Measurements from ENCODE around the gene FMO1.
A peak's percentile ranks its signal among the peaks of the same experiment; 100 is the strongest.
"Not testable (repeated sequence)": the region's sequence is repeated elsewhere in the genome, so short reads cannot be mapped to it uniquely, and the experiment has no call there.

The FMO1 gene

GRCh38 chr1:171286032-171286705 is 37.9 kb downstream of the FMO1 start:
- H3K27me3 Mint-ChIP-seq (ENCODE audit: low read depth): peaks cover 19% of the 10 kb centered on the region
- no peak overlapping the region for H3K27ac Mint-ChIP-seq
- H3K36me3 Mint-ChIP-seq (ENCODE audit: low read depth): no peaks in the 10 kb centered on the region
- peaks cover 1% of the 10 kb centered on the region for H3K4me1 Mint-ChIP-seq (ENCODE audit: low read depth)
- no peaks in the 10 kb centered on the region for H3K9me3 Mint-ChIP-seq
- no peak overlapping the region for H3K4me3 Mint-ChIP-seq

- H3K27ac Mint-ChIP-seq: no peak overlapping the region
These were observed 42.3 kb downstream of the FMO1 start for GRCh38 chr1:171290621-171291020.

GRCh38 chr1:171292799-171293198 is 44.5 kb downstream of the FMO1 start:
- Mint-ChIP-seq H3K9me3 (no peaks in the 10 kb centered on the region), H3K27ac (no peak overlapping the region), H3K4me3 (no peak overlapping the region), H3K27me3 (ENCODE audit: low read depth) (no peaks in the 10 kb centered on the region), H3K4me1 (ENCODE audit: low read depth) (no peaks in the 10 kb centered on the region), H3K36me3 (ENCODE audit: low read depth) (no peaks in the 10 kb centered on the region)

More at GRCh38 chr1:171290621-171291020, 42.3 kb downstream of the FMO1 start:
- no peaks in the 10 kb centered on the region for H3K9me3 Mint-ChIP-seq
- peaks cover 1% of the 10 kb centered on the region for H3K4me1 Mint-ChIP-seq (ENCODE audit: low read depth)
- H3K36me3 Mint-ChIP-seq (ENCODE audit: low read depth): no peaks in the 10 kb centered on the region
- H3K4me3 Mint-ChIP-seq: no peak overlapping the region
- peaks cover 11% of the 10 kb centered on the region for H3K27me3 Mint-ChIP-seq (ENCODE audit: low read depth)

GRCh38 chr1:171295383-171295782 is 47.1 kb downstream of the FMO1 start:
- H3K4me1 Mint-ChIP-seq (ENCODE audit: low read depth); H3K36me3 Mint-ChIP-seq (ENCODE audit: low read depth); H3K27me3 Mint-ChIP-seq (ENCODE audit: low read depth); H3K27ac Mint-ChIP-seq; H3K4me3 Mint-ChIP-seq; H3K9me3 Mint-ChIP-seq: not testable (repeated sequence)

GRCh38 chr1:171295821-171296220 is 47.5 kb downstream of the FMO1 start:
- no peaks in the 10 kb centered on the region for H3K27me3 Mint-ChIP-seq (ENCODE audit: low read depth)
- H3K27ac Mint-ChIP-seq: no peak overlapping the region

GRCh38 chr1:171296897-171297296 is 48.6 kb downstream of the FMO1 start:
- H3K36me3 Mint-ChIP-seq (ENCODE audit: low read depth): peaks cover 3% of the 10 kb centered on the region
- H3K4me3 Mint-ChIP-seq: no peak overlapping the region
- H3K27me3 Mint-ChIP-seq (ENCODE audit: low read depth): no peaks in the 10 kb centered on the region
- H3K9me3 Mint-ChIP-seq: peaks cover 18% of the 10 kb centered on the region
- no peaks in the 10 kb centered on the region for H3K4me1 Mint-ChIP-seq (ENCODE audit: low read depth)
- no peak overlapping the region for H3K27ac Mint-ChIP-seq

More at GRCh38 chr1:171295821-171296220, 47.5 kb downstream of the FMO1 start:
- H3K4me1 Mint-ChIP-seq (ENCODE audit: low read depth): no peaks in the 10 kb centered on the region
- H3K9me3 Mint-ChIP-seq: peaks cover 9% of the 10 kb centered on the region
- H3K36me3 Mint-ChIP-seq (ENCODE audit: low read depth): peaks cover 3% of the 10 kb centered on the region
- no peak overlapping the region for H3K4me3 Mint-ChIP-seq

GRCh38 chr1:171298696-171299095 is 50.4 kb downstream of the FMO1 start:
- H3K36me3 Mint-ChIP-seq (ENCODE audit: low read depth): peaks cover 3% of the 10 kb centered on the region
- H3K27me3 Mint-ChIP-seq (ENCODE audit: low read depth): no peaks in the 10 kb centered on the region
- H3K9me3 Mint-ChIP-seq: peaks cover 18% of the 10 kb centered on the region
- H3K4me1 Mint-ChIP-seq (ENCODE audit: low read depth): no peaks in the 10 kb centered on the region
- no peak overlapping the region for H3K4me3 Mint-ChIP-seq
- no peak overlapping the region for H3K27ac Mint-ChIP-seq

GRCh38 chr1:171299342-171299741 is 51.0 kb downstream of the FMO1 start:
- Mint-ChIP-seq H3K9me3 (peaks cover 18% of the 10 kb centered on the region), H3K4me3 (no peak overlapping the region), H3K27me3 (ENCODE audit: low read depth) (no peaks in the 10 kb centered on the region), H3K36me3 (ENCODE audit: low read depth) (peaks cover 3% of the 10 kb centered on the region), H3K27ac (no peak overlapping the region), H3K4me1 (ENCODE audit: low read depth) (no peaks in the 10 kb centered on the region)

- Mint-ChIP-seq H3K36me3 (ENCODE audit: low read depth) (peaks cover 3% of the 10 kb centered on the region), H3K27ac (no peak overlapping the region), H3K4me1 (ENCODE audit: low read depth) (no peaks in the 10 kb centered on the region), H3K9me3 (peaks cover 18% of the 10 kb centered on the region), H3K27me3 (ENCODE audit: low read depth) (no peaks in the 10 kb centered on the region), H3K4me3 (no peak overlapping the region)
These were observed 52.1 kb downstream of the FMO1 start for GRCh38 chr1:171300401-171300800.

- Mint-ChIP-seq H3K27ac (no peak overlapping the region), H3K27me3 (ENCODE audit: low read depth) (no peaks in the 10 kb centered on the region), H3K9me3 (no peaks in the 10 kb centered on the region), H3K4me1 (ENCODE audit: low read depth) (peaks cover 14% of the 10 kb centered on the region), H3K36me3 (ENCODE audit: low read depth) (peaks cover 3% of the 10 kb centered on the region), H3K4me3 (no peak overlapping the region)
These were observed 62.4 kb downstream of the FMO1 start for GRCh38 chr1:171310661-171311087.

GRCh38 chr1:171311771-171312558 is 63.7 kb downstream of the FMO1 start:
- Mint-ChIP-seq H3K27ac (no peak overlapping the region), H3K36me3 (ENCODE audit: low read depth) (peaks cover 3% of the 10 kb centered on the region), H3K9me3 (no peaks in the 10 kb centered on the region), H3K4me1 (ENCODE audit: low read depth) (peaks cover 14% of the 10 kb centered on the region), H3K4me3 (no peak overlapping the region), H3K27me3 (ENCODE audit: low read depth) (no peaks in the 10 kb centered on the region)

GRCh38 chr1:171313319-171313834 is 65.1 kb downstream of the FMO1 start:
- Mint-ChIP-seq H3K4me1 (ENCODE audit: low read depth) (peaks cover 14% of the 10 kb centered on the region), H3K4me3 (no peak overlapping the region), H3K36me3 (ENCODE audit: low read depth) (peaks cover 3% of the 10 kb centered on the region), H3K27me3 (ENCODE audit: low read depth) (no peaks in the 10 kb centered on the region), H3K9me3 (no peaks in the 10 kb centered on the region), H3K27ac (peak overlapping the region; percentile 20)

GRCh38 chr1:171313835-171314320 is 65.6 kb downstream of the FMO1 start, which contains the start of gene FMO4:
Gene FMO4 (plus strand): TSS chr1:171314183. CDS start chr1:171319826, 5,643 bp downstream.
- no peaks in the 10 kb centered on the region for H3K27me3 Mint-ChIP-seq (ENCODE audit: low read depth)
- H3K4me1 Mint-ChIP-seq (ENCODE audit: low read depth): peaks cover 14% of the 10 kb centered on the region
- peaks cover 3% of the 10 kb centered on the region for H3K36me3 Mint-ChIP-seq (ENCODE audit: low read depth)
- H3K9me3 Mint-ChIP-seq: no peaks in the 10 kb centered on the region
- H3K27ac Mint-ChIP-seq: peak within 1 kb of the TSS; percentile 82
- H3K4me3 Mint-ChIP-seq: peak within 1 kb of the TSS; percentile 73

- Mint-ChIP-seq H3K4me3 (no peak overlapping the region), H3K27ac (no peak overlapping the region), H3K4me1 (ENCODE audit: low read depth) (no peaks in the 10 kb centered on the region), H3K9me3 (no peaks in the 10 kb centered on the region), H3K36me3 (ENCODE audit: low read depth) (no peaks in the 10 kb centered on the region), H3K27me3 (ENCODE audit: low read depth) (no peaks in the 10 kb centered on the region)
These were observed 81.0 kb downstream of the FMO1 start for GRCh38 chr1:171329251-171329650.
